ENCODE measurements around the gene IL1RL1.
"Not testable (repeated sequence)": the region's sequence is repeated elsewhere in the genome, so short reads cannot be mapped to it uniquely, and the experiment has no call there.

The IL1RL1 gene

GRCh38 chr2:102294802-102295489 is 16.4 kb upstream of the IL1RL1 start:
- DNase-seq = no peak

- DNase-seq = no peak
These were observed 15.8 kb upstream of the IL1RL1 start for GRCh38 chr2:102295566-102295965.

GRCh38 chr2:102296449-102296848 is 14.9 kb upstream of the IL1RL1 start:
- DNase-seq = no peak

GRCh38 chr2:102297891-102298290 is 13.5 kb upstream of the IL1RL1 start:
- no peak for DNase-seq

- DNase-seq = no peak
These were observed 9.4 kb upstream of the IL1RL1 start for GRCh38 chr2:102301867-102302362.

GRCh38 chr2:102302458-102302857 is 8.9 kb upstream of the IL1RL1 start:
- DNase-seq = no peak

- no peak for DNase-seq
These were observed 7.8 kb upstream of the IL1RL1 start for GRCh38 chr2:102303589-102303988.

GRCh38 chr2:102304268-102304667 is 7.1 kb upstream of the IL1RL1 start:
- DNase-seq = no peak

- DNase-seq = no peak
These were observed 6.4 kb upstream of the IL1RL1 start for GRCh38 chr2:102304711-102305611.

- DNase-seq = no peak
These were observed 5.2 kb upstream of the IL1RL1 start for GRCh38 chr2:102306125-102306524.

- DNase-seq = no peak
These were observed 1.7 kb downstream of the IL1RL1 start for GRCh38 chr2:102313025-102313424.

GRCh38 chr2:102313471-102313870 is 2.1 kb downstream of the IL1RL1 start:
- DNase-seq = no peak

- no peak for DNase-seq
These were observed 2.6 kb downstream of the IL1RL1 start for GRCh38 chr2:102313950-102314349.

- DNase-seq = no peak
These were observed 4.6 kb downstream of the IL1RL1 start for GRCh38 chr2:102315921-102316320.

- no peak for DNase-seq
These were observed 6.4 kb downstream of the IL1RL1 start for GRCh38 chr2:102317715-102318114.

GRCh38 chr2:102318437-102318836 is 7.1 kb downstream of the IL1RL1 start:
- no peak for DNase-seq

GRCh38 chr2:102321941-102322719 is 10.8 kb downstream of the IL1RL1 start:
- DNase-seq = no peak

GRCh38 chr2:102324914-102325313 is 13.6 kb downstream of the IL1RL1 start:
- not testable (repeated sequence) for DNase-seq

GRCh38 chr2:102331311-102331980 is 20.1 kb downstream of the IL1RL1 start:
- no peak for DNase-seq

GRCh38 chr2:102334486-102334885 is 23.1 kb downstream of the IL1RL1 start:
- DNase-seq = no peak

GRCh38 chr2:102335871-102336366 is 24.6 kb downstream of the IL1RL1 start:
- no peak for DNase-seq

- no peak for DNase-seq
These were observed 25.2 kb downstream of the IL1RL1 start for GRCh38 chr2:102336502-102336945.

Data from NCI-H1694 (cell line).